Endodermal cell (in vitro differentiated cells): Measurements from ENCODE around the gene RCAN3. TPM values are rescaled to one million over a fixed set of nuclear protein-coding genes. Genes with fewer than 3 reads are reported as not detected.
A peak's percentile ranks its signal among the peaks of the same experiment; 100 is the strongest.

ENCODE experiments used
- DNase-seq: peaks from one replicate; pipeline ENCODE4 v3.0.0-alpha.2; 2017
- H3K27ac ChIP-seq: 2 replicates; pipeline ENCODE4 v1.5.1; 2013; ENCODE audit warnings: mild to moderate bottlenecking, low read depth, low read length, moderate library complexity
- H3K27me3 ChIP-seq: 2 replicates; pipeline ENCODE4 v1.6.1; 2013; ENCODE audit warnings: mild to moderate bottlenecking, low read length, moderate library complexity; ENCODE audit not compliant: insufficient read depth, control insufficient read depth, poor library complexity, severe bottlenecking
- H3K36me3 ChIP-seq: 2 replicates; pipeline ENCODE4 v1.7.0; 2013; ENCODE audit warnings: mild to moderate bottlenecking, low read length, moderate library complexity; ENCODE audit not compliant: control insufficient read depth, insufficient read depth
- H3K4me1 ChIP-seq: one replicate; pipeline ENCODE4 v1.7.0; 2013; ENCODE audit warnings: low read length; ENCODE audit not compliant: control insufficient read depth, insufficient read depth
- H3K4me3 ChIP-seq: 2 replicates; pipeline ENCODE4 v1.5.1; 2013; ENCODE audit warnings: mild to moderate bottlenecking, low read length, moderate library complexity
- H3K9ac ChIP-seq: 2 replicates; pipeline ENCODE4 v1.6.1; 2013; ENCODE audit warnings: mild to moderate bottlenecking, low read length, moderate library complexity; ENCODE audit not compliant: poor library complexity, severe bottlenecking; ENCODE audit errors: extremely low read depth
- H3K9me3 ChIP-seq: 2 replicates; pipeline ENCODE4 v1.6.1; 2013; ENCODE audit warnings: mild to moderate bottlenecking, low read length, moderate library complexity; ENCODE audit not compliant: control insufficient read depth
- H3K27ac Mint-ChIP-seq: 2 replicates; pipeline ENCODE4 v1.8.0; 2020; ENCODE audit warnings: mixed read lengths
- H3K27me3 Mint-ChIP-seq: 2 replicates; pipeline ENCODE4 v1.8.0; 2021; ENCODE audit warnings: mild to moderate bottlenecking, mixed read lengths; ENCODE audit not compliant: insufficient read depth
- H3K36me3 Mint-ChIP-seq: 2 replicates; pipeline ENCODE4 v1.8.0; 2020; ENCODE audit warnings: low read depth, mixed read lengths
- H3K4me1 Mint-ChIP-seq: 2 replicates; pipeline ENCODE4 v1.8.0; 2020; ENCODE audit warnings: mixed read lengths
- H3K4me3 Mint-ChIP-seq: 2 replicates; pipeline ENCODE4 v1.8.0; 2020; ENCODE audit warnings: mild to moderate bottlenecking, moderate library complexity, mixed read lengths
- H3K9me3 Mint-ChIP-seq: 2 replicates; pipeline ENCODE4 v1.8.0; 2020; ENCODE audit warnings: mild to moderate bottlenecking, mixed read lengths
- WGBS, 2 experiments: methylation state at CpG; one replicate each; pipeline versions ENCODE4 v1.1.5 to v1.1.7; 2013; ENCODE audit warnings: missing lambda C conversion rate in 2 of 2, mixed read lengths in 1 of 2; ENCODE audit not compliant: insufficient coverage in 1 of 2, insufficient read length in 1 of 2; 5-methylcytosine and 5-hydroxymethylcytosine counted together
- total RNA-seq, 2 donors: library from RNA; stranded (reverse); fragmentation: NEBNext Ultra II Directional in 1 of 2; extraction: Animal tissue kit (Norgen Biotek cat#: 25700) in 1 of 2; gene quantifications; 2 replicates in 1 of 2; 3 replicates in 1 of 2; pipeline ENCODE4 v1.2.1, GENCODE V29; 2021
- TF ChIP-seq, protein P1 (sequence below): fragments of 200-600 bp; sonication (generic); conservative IDR thresholded peaks from 2 replicates; pipeline ENCODE4 v1.5.0; 2021; ENCODE audit warnings: antibody characterized with exemption, mild to moderate bottlenecking

RCAN3 gene
- total RNA-seq, 2 donors from 2014 or later, result 31.9 to 36.8 TPM

DNA sequence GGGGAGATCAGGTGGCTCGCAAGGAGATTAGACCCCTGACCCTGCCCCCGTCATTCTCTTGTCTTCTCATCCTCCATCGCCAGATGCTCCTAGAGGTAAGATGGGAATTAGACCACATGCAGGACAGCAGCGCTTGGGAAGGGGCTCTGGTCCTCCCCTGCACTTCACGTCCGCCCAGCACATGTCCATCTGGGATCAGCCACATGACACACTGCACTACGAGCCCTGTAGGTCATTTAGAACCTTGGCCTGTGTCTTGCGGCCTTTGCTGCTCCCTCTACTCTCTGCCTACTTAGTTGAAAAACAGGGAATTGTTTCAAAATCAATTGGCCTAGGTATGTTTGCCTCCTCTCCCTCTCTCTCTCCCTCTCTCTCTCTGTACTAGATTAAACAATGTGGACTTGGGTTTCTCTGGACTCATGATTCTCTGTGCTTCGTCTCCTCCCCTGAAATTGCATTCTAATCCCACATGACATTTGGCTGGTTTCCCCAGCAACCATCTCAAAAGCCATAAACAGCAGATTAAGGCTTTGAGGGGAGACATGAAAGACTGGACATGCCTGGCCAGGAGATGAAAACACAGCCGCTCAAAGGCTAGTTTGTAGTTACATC is 49.4 kb downstream of the RCAN3 start:
- DNase-seq, result peak; percentile 56
- Histone ChIP-seq H3K27ac (peak overlapping the region; percentile 59), H3K9ac (no peak overlapping the region), H3K9me3 (no peaks in the 10 kb centered on the region), H3K4me3 (no peak overlapping the region), H3K27me3 (peaks cover 28% of the 10 kb centered on the region), H3K4me1 (no peaks in the 10 kb centered on the region), H3K36me3 (no peaks in the 10 kb centered on the region)
- H3K4me1 Mint-ChIP-seq, result peaks cover 8% of the 10 kb centered on the region
- H3K36me3 Mint-ChIP-seq, result no peaks in the 10 kb centered on the region
- no peaks in the 10 kb centered on the region for H3K9me3 Mint-ChIP-seq
- TF ChIP-seq, protein P1, sequence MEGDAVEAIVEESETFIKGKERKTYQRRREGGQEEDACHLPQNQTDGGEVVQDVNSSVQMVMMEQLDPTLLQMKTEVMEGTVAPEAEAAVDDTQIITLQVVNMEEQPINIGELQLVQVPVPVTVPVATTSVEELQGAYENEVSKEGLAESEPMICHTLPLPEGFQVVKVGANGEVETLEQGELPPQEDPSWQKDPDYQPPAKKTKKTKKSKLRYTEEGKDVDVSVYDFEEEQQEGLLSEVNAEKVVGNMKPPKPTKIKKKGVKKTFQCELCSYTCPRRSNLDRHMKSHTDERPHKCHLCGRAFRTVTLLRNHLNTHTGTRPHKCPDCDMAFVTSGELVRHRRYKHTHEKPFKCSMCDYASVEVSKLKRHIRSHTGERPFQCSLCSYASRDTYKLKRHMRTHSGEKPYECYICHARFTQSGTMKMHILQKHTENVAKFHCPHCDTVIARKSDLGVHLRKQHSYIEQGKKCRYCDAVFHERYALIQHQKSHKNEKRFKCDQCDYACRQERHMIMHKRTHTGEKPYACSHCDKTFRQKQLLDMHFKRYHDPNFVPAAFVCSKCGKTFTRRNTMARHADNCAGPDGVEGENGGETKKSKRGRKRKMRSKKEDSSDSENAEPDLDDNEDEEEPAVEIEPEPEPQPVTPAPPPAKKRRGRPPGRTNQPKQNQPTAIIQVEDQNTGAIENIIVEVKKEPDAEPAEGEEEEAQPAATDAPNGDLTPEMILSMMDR, result no peak
- no peak overlapping the region for H3K27ac Mint-ChIP-seq
- 82 to 84% methylated on average over 8 to 10 of the region's 10 CpGs for WGBS, 2 experiments
- H3K27me3 Mint-ChIP-seq, result peaks cover 33% of the 10 kb centered on the region
- H3K4me3 Mint-ChIP-seq, result no peak overlapping the region

- H3K9ac ChIP-seq, result no peak overlapping the region
- H3K4me3 ChIP-seq, result no peak overlapping the region
- no peaks in the 10 kb centered on the region for H3K9me3 ChIP-seq
- Mint-ChIP-seq H3K36me3 (no peaks in the 10 kb centered on the region), H3K27ac (no peak overlapping the region), H3K9me3 (no peaks in the 10 kb centered on the region), H3K4me1 (peaks cover 8% of the 10 kb centered on the region), H3K27me3 (peaks cover 48% of the 10 kb centered on the region), H3K4me3 (no peak overlapping the region)
- TF ChIP-seq, protein P1, result no peak
- H3K27ac ChIP-seq, result no peak overlapping the region
- 88% methylated on average over 3 of the region's 3 CpGs; no CpG with 5 or more reads in 1 of the 2 experiments for WGBS, 2 experiments
- no peaks in the 10 kb centered on the region for H3K36me3 ChIP-seq
- no peak for DNase-seq
- peaks cover 43% of the 10 kb centered on the region for H3K27me3 ChIP-seq
- H3K4me1 ChIP-seq, result no peaks in the 10 kb centered on the region
These were observed 51.3 kb downstream of the RCAN3 start for GRCh38 chr1:24553931-24554330.

- H3K9me3 ChIP-seq, result no peaks in the 10 kb centered on the region
- no peaks in the 10 kb centered on the region for H3K36me3 Mint-ChIP-seq
- peaks cover 43% of the 10 kb centered on the region for H3K27me3 ChIP-seq
- peaks cover 48% of the 10 kb centered on the region for H3K27me3 Mint-ChIP-seq
- no peak for DNase-seq
- no peak overlapping the region for H3K9ac ChIP-seq
- no peaks in the 10 kb centered on the region for H3K36me3 ChIP-seq
- no peak overlapping the region for H3K4me3 ChIP-seq
- no peaks in the 10 kb centered on the region for H3K9me3 Mint-ChIP-seq
- H3K4me1 Mint-ChIP-seq, result peaks cover 8% of the 10 kb centered on the region
- no peaks in the 10 kb centered on the region for H3K4me1 ChIP-seq
- no peak overlapping the region for H3K4me3 Mint-ChIP-seq
- H3K27ac ChIP-seq, result no peak overlapping the region
- TF ChIP-seq, protein P1, result no peak
- 94 to 95% methylated on average over 3 to 4 of the region's 4 CpGs for WGBS, 2 experiments
- no peak overlapping the region for H3K27ac Mint-ChIP-seq
These were observed 52.1 kb downstream of the RCAN3 start for GRCh38 chr1:24554714-24555113.
